ENCODE results near the gene NTN1. TPM values are rescaled to one million over a fixed set of nuclear protein-coding genes. Genes with fewer than 3 reads are reported as not detected.

Gene NTN1
- total RNA-seq, 1 donor from 2014 or later: 4.1 TPM

- TF ChIP-seq CTCF (IDR thresholded peaks at IDR 0.05): no peak
- intact Hi-C loops (cut with DNase I): no loop called here
- no peaks in the 10 kb centered on the region for H3K36me3 ChIP-seq
- no peaks in the 10 kb centered on the region for H3K9me3 ChIP-seq
- peaks cover 4% of the 10 kb centered on the region for H3K4me1 ChIP-seq
- no peak overlapping the region for H3K4me3 ChIP-seq
- no peak for ATAC-seq
- no peak overlapping the region for H3K27ac ChIP-seq
- no peak for DNase-seq
- peaks cover 40% of the 10 kb centered on the region for H3K27me3 ChIP-seq
Observed at GRCh38 chr17:9009096-9009495, 12.2 kb upstream of the NTN1 start.

GRCh38 chr17:9009737-9010136 is 11.6 kb upstream of the NTN1 start:
- no peak for DNase-seq
- Histone ChIP-seq H3K36me3 (no peaks in the 10 kb centered on the region), H3K4me3 (no peak overlapping the region), H3K9me3 (no peaks in the 10 kb centered on the region), H3K4me1 (no peaks in the 10 kb centered on the region), H3K27me3 (peaks cover 39% of the 10 kb centered on the region), H3K27ac (no peak overlapping the region)
- no peak for TF ChIP-seq CTCF (IDR thresholded peaks at IDR 0.05)
- ATAC-seq: no peak
- intact Hi-C loops (cut with DNase I): no loop called here

- Histone ChIP-seq H3K4me3 (no peak overlapping the region), H3K27ac (no peak overlapping the region), H3K36me3 (no peaks in the 10 kb centered on the region), H3K27me3 (peaks cover 34% of the 10 kb centered on the region), H3K9me3 (no peaks in the 10 kb centered on the region), H3K4me1 (no peaks in the 10 kb centered on the region)
- no peak for TF ChIP-seq CTCF (IDR thresholded peaks at IDR 0.05)
- ATAC-seq: no peak
- no peak for DNase-seq
- intact Hi-C loops (cut with DNase I): no loop called here
Observed at GRCh38 chr17:9011001-9011400, 10.3 kb upstream of the NTN1 start.

GRCh38 chr17:9016941-9017552 is 4.3 kb upstream of the NTN1 start:
- Histone ChIP-seq H3K36me3 (no peaks in the 10 kb centered on the region), H3K4me1 (peaks cover 4% of the 10 kb centered on the region), H3K9me3 (no peaks in the 10 kb centered on the region), H3K27ac (no peak overlapping the region), H3K4me3 (no peak overlapping the region), H3K27me3 (peaks cover 46% of the 10 kb centered on the region)
- TF ChIP-seq CTCF (IDR thresholded peaks at IDR 0.05): no peak
- intact Hi-C loops (cut with DNase I): no loop called here
- ATAC-seq (peak; percentile 14), DNase-seq (no peak)

- H3K27ac ChIP-seq: no peak overlapping the region
- no peaks in the 10 kb centered on the region for H3K36me3 ChIP-seq
- H3K9me3 ChIP-seq: no peaks in the 10 kb centered on the region
- H3K4me3 ChIP-seq: no peak overlapping the region
- TF ChIP-seq CTCF (IDR thresholded peaks at IDR 0.05): no peak
- intact Hi-C loops (cut with DNase I): no loop called here
- peaks cover 63% of the 10 kb centered on the region for H3K27me3 ChIP-seq
- H3K4me1 ChIP-seq: peaks cover 21% of the 10 kb centered on the region
- ATAC-seq (no peak), DNase-seq (no peak)
Observed at GRCh38 chr17:9018726-9019125, 2.6 kb upstream of the NTN1 start.

Measured in upper lobe of right lung (tissue), 1 donor.